NCI-H2081 treated with DMSO at 0.1 percent for 48 hours (cell line): ENCODE data around the gene MARCHF9.
"Not testable (repeated sequence)": the region's sequence is repeated elsewhere in the genome, so short reads cannot be mapped to it uniquely, and the experiment has no call there.

ENCODE experiments used
- DNase-seq: peaks from one replicate; lab custom pipeline; 2025; lab: John Stamatoyannopoulos, UW

The MARCHF9 gene

DNA sequence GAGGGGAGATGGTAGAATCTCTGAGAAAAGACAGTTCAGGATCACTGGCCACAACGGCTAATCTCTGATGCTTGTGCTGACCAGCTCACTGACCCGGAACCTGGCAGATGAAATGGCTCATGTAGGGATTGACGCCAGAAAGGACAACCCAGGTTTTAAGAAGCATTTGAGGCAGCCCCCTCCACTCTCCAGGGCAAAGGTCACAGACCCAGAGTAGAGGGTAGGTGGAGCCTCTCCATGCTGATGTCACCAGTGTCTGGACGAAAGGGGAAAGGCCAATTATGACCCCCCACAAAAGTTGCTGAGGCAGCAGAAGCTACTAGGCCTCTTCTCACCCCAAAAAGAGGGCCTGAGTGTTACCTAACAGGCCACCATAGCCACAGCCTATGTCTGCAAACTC lies 15.8 kb downstream of the MARCHF9 start:
- no peak for DNase-seq

DNA sequence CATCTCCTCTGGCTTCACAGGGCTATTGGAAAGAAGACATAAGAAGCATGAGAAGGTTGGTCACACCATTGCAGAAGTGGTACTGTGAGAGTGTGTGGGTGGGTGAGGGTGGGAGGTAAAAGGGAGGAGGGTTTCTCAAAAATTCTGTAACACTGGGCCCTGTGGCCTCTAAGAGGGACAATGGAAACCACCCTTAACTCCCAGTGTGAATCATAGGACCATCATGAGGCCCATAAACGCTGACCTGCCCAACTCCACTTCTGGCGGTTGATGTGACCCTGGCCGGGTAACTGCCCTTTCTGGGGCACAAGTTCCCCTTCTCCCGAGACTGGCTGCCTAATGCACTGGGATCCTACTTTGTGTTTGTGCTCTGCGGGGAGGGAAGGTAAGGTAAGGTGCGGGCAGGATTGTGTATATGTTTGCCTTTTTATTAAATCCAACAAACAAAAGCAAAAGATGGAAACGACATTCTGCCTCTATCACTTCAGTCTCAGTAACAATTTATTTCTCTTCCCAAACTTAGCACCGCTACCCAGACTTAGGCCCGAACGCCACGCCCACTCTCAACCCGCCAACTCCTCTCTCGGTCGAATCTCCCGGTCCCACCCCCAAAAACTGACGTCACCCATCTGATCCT lies 16.5 kb downstream of the MARCHF9 start:
- peak; percentile 51 for DNase-seq

DNA sequence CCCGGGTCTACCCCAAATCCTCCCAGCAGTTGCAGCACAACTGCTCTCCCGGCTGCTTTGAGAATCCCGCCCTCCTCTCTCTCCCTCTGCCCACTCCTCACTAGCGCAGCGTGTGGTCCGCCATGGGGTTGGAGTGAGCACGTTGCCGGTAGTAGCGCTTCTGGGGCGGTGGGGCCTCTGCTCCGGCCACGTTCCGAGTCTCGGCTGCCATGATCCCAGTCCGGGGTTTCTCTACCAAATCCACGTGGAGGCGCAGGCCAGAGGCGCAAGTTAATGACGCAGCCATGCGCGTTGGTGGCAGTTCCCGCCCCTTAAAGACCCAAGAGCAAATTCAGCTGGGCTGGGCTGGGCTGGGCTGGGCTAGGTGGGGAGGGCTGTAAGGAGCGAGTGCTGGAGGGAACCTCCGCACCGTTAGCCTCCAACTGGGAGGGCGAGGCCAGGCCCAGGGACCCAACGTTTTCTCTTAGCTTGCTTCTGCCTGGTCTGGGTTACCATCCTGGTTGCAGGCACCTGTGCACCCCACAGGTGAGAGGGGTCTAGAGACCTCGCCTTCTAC lies 17.0 kb downstream of the MARCHF9 start, which contains the start of gene METTL1:
TSS of gene METTL1 (minus strand) at position 233 of the 556 bp plus-strand sequence. CDS start at position 211, 22 bp downstream.
- peak; percentile 72 for DNase-seq

DNA sequence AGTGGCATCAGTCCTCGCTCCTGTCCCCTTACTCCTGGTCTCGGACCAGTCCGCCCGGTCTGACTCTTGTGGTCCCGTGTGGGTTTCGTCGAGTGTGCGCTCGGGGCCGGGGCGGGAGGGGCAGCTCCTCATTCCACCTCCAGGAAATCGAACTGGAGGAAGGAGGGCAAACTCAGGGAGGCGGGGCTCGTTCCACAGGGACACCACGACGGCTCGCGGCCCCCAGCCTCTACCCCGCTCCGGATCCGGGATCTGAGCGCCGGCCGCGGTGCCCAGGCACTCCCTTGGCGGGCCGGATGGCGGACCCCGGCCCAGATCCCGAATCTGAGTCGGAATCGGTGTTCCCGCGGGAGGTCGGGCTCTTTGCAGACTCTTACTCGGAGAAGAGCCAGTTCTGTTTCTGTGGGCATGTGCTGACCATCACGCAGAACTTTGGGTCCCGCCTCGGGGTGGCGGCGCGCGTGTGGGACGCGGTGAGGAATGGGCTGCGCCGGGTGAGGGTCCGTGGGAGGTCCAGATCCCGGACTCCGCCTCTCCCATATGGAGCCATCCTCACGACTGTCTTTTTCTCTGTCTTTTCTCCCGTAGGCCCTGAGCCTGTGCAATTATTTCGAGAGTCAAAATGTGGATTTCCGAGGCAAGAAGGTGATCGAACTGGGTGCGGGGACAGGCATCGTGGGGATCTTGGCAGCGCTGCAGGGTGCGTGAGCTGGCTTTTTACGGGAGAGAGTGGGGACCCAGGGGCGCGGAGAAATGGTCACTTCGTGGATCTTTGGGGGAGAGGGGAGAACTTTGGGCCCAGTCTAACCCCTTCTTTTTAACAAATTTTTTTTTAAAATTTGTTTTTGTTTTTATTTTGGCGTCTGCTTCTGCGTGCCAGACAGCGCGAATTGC lies 17.8 kb downstream of the MARCHF9 start, which contains the start of gene EEF1AKMT3:
TSS of gene EEF1AKMT3 (plus strand) at position 186 of the 894 bp plus-strand sequence. CDS start at position 297, 111 bp downstream.
- DNase-seq = no peak

DNA sequence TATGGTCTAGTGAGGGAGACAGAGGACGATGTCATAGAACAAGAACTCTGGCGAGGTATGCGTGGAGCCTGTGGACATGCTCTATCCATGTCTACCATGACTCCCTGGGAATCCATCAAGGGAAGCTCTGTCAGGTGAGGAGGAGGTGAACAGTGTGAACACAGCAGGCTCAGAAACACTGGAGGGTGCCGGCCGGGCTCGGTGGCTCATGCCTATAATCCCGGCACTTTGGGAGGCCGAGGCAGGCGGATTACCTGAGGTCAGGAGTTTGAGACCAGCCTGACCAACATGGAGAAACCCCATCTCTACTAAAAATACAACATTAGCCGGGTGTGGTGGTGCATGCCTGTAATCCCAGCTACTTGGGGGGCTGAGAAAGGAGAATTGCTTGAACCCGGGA lies 19.7 kb downstream of the MARCHF9 start:
- not testable (repeated sequence) for DNase-seq

DNA sequence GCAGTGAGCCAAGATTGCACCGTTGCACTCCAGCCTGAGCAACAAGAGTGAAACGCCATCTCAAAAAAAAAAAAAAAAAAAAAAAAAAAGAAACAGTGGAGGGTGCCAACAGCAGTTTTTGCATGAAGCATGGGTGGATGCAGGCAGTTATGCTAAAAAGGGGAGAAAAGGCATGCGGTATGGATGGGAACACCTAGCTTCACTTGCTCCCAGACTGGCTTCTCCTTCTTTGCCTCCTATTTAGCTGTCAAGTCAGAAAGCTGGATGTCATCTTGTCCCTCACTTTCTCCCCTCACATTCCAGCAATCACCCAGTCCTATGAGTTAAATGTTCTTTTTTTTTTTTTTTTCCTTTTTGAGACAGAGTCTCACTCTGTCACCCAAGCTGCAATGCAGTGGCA lies 20.1 kb downstream of the MARCHF9 start:
- DNase-seq = no peak

DNA sequence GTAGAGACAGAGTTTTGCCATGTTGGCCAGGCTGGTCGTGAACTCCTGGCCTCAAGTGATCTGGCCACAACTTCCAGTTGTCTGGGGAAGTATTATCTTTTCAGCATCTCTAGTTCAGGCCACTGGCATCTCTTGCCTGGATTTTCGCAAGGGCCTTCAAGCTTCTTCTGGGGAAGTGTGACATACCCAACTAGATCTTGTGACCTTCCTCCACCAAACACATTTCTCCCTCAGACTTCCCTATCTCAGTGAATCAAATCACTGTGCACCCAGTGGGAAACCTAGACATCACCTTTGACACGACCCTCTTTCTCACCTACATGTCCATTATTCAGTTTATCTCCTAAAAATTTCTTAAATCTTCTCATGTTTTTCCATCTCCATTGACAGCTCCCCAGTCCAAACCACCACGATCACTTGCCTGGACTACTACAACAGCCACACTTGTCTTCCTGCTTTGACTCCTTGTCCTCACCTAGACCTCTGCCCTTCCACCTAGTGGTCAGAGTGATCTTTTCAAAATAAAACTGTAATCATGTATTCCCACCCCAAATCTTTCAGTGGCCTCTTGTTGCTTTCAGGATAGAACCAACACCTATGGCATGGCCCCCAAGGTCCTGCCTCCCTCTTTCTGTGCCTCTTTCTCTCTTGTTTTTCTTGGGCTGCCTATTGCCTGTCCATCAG lies 20.8 kb downstream of the MARCHF9 start:
- DNase-seq = no peak

DNA sequence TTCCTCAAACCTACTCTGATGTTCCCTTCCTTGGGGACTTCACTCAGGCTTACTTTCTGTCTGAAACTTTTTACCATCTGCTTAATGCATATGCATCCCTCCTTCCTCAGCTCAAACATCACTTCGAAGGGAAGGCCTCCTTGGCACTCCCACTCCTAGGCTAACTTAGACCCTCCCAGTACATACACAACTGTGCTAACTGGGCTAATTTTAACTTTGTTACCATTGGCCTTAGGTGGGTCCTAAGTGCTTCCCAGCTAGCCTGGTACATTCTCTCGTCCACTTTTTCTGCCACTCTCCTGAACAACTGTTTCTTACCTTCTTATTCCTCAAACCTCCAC lies 21.3 kb downstream of the MARCHF9 start:
- DNase-seq = no peak

DNA sequence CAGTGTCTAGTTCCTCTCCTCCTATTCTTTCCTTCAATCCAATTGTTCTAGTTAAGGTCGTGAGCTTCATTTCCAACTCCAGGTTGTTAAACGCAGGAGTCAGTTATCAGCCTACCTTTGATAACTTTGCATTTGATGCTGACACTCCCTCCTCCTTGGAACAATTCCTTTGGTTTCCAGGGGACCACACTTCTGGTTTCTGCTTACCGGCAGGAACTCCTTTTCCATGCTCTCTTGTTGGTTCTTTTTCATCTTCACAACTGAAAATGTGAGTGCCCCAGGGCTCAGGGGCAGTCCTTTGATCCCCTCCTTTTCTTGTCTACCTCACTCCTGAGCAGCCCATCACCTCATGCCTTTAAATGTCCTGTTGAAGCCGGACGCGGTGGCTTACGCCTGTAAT lies 22.5 kb downstream of the MARCHF9 start:
- no peak for DNase-seq

DNA sequence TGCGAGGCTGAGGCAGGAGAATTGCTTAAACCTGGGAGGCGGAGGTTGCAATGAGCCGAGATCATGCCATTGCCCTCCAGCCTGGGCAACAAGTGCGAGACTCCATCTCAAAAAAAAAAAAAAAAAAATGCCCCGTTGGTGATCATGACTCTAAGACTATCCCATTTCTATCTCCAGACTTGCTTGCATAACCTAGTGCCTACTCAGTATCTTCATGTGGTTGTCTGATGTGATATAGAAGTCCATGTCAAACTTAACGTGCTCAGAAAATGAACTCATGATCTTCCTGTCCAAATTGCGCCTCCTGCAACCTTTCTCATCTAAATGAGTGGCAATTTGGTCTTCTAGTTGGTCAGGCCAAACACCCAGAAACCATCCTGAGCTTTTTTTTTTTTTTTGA lies 23.0 kb downstream of the MARCHF9 start:
- DNase-seq = no peak

DNA sequence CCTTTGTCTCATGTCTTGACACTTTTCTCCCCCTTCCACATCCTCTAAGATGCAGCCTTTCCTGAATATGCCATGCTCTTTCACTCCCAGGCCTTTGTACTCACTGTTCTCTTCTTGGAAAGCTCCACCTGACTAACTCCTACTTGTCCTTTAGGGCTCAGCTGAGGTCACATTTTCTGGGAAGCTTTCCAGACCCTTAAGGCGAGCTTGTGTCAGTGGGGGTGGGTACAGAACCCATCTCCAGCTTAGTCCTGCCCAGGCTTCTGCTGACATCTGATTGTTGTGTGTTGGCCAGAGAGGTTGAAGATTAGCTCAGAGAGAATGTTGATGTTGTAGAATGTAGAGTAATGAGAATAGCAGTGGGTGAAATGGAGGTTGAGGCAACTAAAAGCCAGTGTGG lies 24.8 kb downstream of the MARCHF9 start:
- no peak for DNase-seq

DNA sequence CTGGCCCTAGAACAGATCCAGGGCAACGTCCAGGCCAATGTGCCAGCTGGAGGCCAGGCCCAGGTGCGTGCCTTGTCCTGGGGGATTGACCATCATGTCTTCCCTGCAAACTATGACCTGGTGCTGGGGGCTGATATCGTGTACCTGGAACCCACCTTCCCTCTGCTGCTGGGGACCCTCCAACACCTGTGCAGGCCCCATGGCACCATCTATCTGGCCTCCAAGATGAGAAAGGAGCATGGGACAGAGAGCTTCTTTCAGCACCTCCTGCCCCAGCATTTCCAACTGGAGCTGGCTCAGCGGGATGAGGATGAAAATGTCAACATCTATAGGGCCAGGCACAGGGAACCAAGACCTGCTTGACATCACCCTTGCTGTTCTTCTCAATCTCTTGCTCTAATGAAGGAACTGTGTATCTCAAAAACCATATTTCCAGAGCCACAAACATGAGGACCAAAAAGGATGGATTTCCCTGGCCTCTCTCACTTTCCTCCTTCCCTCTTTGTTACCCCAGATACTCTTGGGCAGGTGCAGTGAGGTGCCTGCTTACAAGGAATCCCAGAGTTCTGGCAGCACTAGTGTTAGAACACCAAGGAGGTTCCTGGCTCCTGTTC lies 25.5 kb downstream of the MARCHF9 start:
- no peak for DNase-seq

DNA sequence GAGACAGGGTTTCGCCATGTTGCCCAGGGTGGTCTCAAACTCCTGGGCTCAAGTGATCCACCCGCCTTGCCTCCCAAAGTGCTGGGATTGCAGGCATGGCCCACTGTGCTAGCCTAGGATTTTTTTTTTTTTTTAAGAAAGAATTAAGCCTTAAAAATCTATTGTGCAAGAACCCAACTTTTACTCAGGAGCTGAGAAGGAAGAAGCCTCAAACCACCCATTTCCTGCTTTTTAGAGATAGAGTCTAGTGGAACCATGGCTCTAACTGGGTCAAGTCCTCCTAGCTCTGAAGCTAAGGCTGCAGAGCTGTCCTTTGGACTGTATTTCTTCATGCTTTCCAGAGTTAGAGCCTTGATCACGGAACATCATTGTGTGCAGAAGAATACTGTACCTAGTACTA lies 26.3 kb downstream of the MARCHF9 start:
- no peak for DNase-seq

DNA sequence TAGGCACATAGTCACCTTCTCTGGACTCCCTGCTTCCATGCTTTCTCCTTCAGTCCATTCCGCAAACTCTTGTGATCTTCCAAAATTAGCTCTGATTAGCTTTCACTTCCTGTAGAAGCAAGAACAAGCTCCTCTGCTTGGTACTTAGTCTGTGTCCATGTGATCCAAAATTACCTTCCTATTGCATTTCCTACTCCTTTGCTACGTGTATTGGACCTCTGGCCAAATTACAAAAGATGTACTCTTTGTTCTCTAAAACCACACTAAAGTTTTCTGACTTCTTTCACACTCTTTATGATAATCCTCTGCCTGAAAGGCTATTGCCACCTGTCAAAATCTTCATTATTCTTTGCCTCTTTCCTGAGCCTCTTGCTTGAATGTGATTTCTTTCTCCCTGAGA lies 26.9 kb downstream of the MARCHF9 start:
- no peak for DNase-seq

DNA sequence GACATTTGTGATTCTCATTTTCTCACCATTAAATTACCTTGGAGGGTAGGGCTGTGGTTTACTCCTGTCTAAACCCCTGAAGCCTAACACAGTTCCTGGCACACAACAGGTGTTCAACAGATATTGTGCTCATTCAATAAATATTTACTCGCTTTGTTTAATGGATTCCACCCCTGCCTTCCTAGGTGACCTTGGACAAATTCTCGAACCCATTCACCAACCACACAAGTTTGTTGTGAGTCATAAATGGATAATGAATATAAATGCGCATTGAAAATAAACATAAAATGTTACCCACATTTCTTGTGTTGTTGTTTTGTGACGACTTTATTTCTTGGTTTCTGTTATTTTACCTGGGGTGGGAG lies 27.3 kb downstream of the MARCHF9 start:
- no peak for DNase-seq

DNA sequence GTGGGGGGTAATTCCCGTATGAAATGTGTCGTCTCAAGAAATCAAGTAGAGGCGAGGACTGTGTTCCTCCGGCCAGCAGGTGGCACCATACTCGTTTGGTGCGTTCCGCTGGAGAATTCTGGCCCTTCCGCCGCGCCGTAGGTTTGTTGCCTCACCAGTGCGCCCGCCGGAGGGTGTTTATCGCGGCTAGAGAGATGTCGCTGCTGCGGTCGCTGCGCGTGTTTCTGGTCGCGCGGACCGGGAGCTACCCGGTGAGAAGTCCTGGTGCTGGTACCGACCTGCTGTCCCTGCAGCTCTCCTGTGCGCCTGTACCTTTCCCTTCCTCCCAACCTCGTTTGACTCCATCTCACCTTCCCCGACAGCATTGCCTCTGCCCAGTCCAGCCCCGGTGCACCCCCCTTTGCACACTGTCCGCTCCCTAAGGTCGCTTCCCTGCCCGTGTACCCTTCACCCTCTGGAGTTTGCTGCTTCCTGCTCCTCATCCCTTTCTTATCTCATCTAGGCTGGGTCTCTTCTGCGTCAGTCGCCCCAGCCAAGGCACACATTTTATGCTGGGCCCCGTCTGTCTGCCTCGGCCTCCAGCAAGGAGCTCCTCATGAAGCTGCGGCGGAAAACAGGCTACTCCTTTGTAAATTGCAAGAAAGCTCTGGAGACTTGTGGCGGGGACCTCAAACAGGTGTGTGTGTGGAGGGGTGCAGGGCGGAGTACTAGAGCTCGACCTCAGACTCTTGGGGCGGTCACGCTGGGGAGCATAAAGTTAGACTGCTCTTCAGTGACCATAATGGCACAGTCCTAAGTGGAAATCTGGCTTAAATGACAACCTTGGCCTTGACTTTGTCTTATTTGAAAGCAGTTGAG lies 27.9 kb downstream of the MARCHF9 start, which contains the start of gene TSFM:
TSS of gene TSFM (plus strand) at position 180 of the 858 bp plus-strand sequence. CDS start at position 195, 15 bp downstream.
- peak; percentile 68 for DNase-seq

DNA sequence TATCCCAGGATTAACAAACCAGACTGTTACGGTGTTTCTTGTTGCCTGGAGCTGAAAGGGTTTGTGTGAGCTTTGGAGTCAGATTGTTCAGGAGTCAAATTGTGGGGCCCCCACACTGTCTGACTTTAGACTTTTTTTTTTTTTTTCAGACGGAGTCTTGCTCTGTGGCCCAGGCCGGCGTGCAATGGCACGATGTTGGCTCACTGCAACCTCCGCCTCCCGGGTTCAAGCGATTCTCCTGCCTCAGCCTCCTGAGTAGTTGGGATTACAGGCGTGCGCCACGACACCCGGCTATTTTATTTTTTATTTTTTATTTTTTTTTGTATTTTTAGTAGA lies 28.5 kb downstream of the MARCHF9 start:
- no peak for DNase-seq

DNA sequence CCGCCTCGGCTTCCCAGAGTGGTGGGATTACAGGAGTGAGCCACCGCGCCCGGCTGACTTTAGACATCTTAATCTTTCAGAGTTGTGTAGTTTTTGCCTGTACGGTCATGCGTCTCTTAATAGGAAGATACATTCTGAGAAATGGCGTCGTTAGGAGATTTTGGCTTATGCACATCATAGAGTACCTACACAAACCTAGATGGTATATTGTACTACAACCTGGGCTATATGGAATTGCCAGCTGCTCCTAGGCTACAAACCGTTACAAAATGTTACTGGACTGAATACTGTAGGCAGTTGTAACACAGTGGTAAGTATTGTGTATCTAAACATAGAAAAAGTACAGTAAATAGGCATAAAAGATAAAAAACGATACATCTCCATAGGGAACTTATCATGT lies 29.0 kb downstream of the MARCHF9 start:
- no peak for DNase-seq

DNA sequence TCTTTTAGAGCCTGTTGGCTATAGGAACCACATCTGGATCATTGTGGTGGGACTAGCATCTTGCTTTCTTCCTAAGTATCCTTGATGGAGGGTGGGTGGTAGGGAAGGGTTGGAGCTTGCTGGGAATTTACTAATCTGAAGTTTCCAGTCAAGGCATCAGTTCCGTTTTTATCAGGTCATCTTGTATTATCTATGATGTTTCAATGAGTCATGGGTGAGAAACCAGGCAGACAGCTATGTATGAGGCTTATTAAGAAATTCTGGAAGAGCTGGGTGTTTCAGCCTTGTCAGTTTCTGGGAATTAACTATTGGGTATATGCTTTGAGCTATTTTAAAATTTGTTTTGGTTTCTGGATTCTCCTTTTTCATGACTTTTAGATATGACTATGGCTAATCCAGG lies 39.0 kb downstream of the MARCHF9 start:
- no peak for DNase-seq

DNA sequence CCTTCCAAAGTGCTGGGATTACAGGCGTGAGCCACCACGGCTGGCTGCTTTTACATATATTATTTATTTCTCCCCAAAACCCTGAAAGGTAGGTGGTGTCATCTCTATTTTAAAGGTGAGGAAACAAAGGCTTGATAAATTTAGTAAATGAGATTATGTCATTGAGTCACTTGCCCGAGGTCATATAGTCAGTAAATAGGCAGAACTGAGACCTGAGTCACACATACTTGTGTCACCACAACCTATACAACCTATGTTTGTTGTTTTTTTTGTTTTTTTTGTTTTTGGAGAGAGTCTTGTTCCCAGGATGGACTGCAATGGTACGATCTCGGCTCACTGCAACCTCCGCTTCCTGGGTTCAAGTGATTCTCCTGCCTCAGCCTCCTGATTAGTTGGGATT lies 40.5 kb downstream of the MARCHF9 start:
- no peak for DNase-seq

DNA sequence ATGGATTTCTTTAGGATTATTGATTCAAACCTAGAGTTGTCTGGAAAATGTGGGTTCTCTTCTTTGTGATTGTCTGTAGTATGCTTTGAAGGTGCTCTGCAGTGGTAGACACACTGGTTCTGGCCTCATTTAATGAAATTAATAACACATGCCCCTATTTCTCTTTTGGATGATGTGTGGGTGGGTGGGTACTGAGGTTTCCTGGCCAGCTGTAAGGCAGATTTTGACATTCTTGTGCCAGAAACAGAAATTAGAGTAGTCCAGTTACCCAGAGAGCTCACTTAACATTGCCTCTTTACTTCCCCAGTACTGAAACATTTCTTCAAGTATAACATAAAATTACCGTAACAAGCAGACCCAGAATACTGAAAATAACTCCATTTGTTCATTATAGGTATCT lies 42.1 kb downstream of the MARCHF9 start:
- no peak for DNase-seq
